ENCODE measurements around the gene NMNAT3.

Gene NMNAT3

DNA sequence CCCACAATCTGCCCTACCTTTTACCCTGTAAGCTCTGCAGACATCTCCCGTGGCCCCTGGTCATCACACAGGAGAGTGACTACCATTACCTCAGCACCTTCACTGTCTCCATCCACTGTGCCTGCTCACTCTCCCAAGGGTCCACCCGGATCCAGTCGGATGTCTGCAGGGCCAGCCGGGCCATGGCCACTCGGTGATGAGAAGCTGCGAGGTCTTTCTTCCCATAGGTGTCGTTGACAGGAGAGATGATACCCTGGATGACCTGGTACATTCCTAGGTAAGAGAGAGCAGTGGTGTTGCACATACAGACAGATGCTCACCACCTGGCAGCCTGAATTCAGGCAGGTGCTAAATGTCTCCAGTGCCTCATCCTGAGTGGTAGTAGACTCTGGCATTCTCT is 99.0 kb downstream of the NMNAT3 start:
- no peak for DNase-seq (ENCODE audit: low read depth)

DNA sequence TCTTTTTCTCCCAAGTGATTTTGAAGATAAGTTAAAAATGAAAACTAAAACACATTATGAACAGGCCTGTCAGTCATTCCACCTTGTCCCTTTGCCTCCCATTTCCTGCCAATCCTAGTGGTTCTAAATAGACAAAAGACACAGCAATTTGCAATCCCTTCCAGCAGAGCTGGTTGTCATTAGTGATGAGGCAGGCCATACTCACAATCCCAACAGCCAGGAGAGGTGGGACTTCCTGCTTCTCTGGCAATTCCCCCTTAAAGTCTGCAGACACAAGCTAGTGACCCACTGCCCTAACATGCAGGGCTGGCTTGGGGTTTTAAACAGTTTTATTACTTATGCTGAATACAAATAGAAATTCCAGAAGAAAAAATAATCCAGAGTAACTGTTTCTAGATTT is 99.9 kb downstream of the NMNAT3 start:
- DNase-seq (ENCODE audit: low read depth), result no peak

DNA sequence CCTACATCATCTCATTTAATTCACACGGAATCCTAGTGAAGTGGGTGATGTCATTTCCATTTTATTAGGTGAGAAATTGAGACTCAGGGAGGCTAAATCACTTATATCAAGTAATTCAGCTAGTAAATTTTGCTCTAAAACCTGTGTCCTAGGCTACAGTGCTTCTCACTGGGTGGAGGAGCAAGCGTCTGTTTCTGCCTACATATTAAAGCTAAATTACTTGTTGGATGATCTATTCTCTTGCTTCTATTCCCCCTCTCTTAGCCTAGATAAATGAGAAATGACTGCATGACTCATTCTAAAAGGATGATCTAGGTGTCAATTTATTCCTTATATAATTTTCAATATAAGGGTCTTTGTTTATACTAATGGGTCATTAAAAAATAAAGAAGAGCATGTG is 100.4 kb downstream of the NMNAT3 start:
- no peak for DNase-seq (ENCODE audit: low read depth)

DNA sequence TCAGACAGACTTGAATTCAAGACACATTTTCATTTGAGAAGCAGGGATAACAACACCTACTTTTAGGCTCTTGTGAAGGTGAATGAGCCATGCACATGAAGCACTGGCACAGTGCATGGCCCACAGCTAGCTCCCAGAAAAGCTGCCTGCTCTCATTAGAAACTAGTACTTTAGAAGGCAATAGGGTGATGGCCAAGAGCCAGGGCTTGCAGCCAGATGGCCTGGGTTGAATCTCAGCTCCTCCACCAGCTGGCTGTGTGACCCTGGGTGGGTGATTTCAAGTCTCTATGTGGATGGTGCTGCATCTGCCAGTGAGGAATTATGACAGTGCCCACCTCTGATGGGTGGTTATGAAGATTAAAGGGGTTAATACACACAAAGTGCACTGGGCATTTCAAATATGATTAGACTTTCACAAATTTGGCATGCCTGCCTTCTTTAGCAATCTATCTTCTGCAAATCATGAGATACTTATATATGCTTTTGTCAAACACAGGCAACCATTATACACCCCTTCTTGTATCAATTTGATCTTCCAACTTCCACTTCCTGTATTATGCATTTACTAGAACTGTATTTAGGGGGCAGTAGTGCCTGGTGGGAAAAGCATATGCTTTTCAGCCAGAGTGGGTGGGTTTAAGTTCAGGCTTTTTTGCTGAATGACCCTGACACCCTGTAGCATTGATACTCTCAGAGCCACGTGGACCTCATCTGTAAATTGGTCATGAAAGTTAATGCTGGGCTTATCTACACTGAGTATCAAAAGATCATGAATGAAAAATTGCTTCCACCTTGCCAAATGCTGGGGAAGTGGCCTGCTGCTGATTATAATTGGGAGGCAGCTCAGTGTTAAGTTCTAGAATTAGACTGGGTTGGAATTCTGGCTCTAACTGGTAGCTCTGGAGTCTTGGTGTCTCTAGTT is 103.5 kb downstream of the NMNAT3 start:
- no peak for DNase-seq (ENCODE audit: low read depth)

DNA sequence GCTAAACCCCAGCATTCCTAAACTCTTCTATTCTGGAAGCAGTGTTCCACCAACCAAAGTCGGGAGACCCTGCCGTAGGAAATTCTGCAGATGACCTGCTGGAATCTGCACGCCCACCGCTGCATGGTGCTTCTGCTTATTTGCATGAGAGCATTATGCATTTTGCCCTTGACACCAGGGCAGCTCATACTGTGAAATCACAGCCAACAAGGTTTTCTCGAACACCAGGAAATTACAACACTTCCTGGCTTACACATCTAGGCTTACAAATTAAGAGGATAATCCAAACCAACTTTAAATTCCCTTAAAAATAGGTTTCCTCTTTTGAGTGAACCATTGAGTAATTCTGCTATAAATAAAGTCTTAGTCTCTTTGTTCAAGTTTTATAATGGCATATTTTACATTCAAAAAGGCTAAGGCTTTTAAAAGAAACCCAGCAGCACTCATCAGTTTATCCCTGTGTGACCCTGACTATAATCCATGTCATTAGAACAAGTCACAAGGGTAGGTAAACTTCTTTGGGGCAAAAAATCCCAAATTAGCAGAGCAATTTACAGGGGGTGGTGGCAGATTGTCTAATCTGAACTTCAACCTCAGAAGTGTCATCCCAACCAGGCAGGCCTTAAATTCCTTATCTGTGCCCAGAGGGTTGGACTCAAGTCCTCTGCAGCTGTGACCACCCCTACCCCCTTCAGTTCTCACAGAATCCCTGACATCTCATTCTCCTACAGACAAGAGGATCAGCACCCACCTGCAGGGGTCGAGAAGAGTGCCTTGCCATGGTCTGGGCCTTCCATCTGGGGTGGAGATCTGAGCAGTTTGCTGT is 104.7 kb downstream of the NMNAT3 start:
- no peak for DNase-seq (ENCODE audit: low read depth)

DNA sequence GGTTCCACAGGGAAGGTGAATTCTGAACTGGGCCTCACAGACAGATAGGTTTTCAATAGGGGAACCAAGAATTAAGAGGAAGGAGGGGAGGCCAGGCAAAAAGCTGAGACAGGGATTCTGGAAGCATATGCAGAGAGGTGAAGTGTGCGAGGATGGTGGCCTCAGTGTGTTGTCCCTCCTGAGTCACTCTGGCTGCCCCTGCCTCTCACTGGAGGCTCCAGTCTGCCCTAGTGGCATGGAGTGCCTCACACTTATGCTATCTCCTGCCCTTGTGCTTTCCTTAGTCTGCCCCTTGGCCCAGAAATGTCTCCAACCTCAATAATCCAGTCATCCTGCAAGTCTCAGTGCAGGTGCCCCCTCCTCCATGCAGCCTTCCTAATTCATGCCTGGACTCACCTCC is 106.1 kb downstream of the NMNAT3 start:
- DNase-seq (ENCODE audit: low read depth), result no peak

DNA sequence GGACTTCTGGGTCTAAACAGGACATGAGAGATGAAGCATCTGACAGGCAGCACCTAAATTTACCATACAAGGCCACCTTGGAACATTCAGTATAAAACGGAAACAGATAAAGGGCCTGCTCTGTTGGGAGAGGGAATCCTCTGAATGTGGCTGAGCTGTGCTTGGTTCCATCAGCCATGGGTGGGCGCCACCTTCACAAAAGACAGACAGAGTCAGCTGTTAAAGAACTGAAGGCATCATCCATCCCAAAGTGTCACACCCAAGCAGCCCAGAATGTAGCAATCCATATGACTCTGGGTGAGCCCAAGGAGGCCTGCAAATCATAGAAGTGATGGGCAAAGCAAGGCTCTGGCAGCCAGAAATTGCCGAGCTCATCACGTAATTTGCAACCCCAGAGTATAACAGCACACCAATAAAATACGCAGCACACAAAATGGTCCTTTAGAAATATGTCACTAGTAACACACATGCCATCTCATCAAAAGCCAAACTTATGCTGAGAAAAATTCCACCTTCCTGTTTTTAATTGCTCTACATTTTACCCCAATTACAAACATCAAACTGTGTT is 113.4 kb downstream of the NMNAT3 start:
- no peak for DNase-seq (ENCODE audit: low read depth)

DNA sequence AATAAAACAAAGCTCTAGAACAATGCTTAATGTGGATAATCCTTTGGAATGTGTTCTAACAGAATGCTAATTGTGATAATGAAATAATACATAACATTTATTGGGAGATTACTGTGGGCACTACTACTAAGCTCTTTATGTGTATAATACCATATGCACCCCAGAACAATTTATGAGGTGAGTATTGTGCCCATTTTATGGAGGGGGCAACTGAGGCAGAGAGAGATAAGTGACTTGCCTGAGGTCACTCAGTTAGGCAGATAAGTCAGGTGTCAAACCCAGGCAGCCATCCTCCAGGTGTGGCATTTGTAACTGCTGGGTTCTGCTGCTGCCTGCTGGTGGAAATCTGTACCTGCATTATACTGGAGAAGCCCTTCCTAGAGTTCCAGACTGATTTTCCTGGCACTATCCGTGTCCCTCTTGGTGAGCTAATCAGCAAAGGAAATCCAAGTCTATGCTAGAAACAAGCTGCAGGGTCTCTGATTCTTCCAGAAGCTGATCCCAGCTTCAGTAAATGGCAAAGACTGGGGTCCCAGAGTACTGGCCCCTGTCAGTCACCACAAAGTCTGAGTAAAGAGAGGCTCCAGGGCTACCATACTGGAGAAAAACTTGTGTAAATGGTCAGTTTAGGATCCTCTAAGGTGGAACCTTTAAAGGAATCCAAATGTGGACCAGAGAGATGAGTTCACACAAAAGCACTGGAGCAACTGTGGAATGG is 115.7 kb downstream of the NMNAT3 start:
- DNase-seq (ENCODE audit: low read depth), result no peak

DNA sequence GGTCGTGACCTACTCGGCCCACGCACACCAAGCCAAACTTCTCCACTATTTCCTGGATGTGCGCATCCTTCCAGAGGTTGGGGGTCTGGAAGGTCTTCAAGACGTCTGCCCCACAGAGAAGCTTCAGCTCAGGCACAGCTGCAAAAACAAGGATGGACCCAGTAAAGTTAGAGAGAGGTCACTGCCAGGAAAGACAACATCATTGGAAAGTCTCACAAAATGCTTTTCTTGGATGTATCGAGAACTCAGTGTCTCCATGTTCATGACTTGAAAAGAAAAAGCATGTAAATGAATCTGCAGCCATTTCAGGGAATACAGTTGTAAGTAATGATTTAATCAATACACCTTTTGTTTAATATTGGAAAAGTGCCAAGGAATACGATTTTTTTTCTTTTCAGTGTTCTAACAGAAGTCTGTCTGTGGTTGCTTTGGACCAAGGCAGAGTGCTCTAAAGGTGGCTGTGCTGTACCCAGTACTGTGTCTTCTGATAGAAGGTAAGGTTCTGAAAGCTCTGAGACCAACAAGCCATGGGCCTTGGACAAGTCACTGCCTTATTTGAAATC is 116.4 kb downstream of the NMNAT3 start:
- no peak for DNase-seq (ENCODE audit: low read depth)

DNA sequence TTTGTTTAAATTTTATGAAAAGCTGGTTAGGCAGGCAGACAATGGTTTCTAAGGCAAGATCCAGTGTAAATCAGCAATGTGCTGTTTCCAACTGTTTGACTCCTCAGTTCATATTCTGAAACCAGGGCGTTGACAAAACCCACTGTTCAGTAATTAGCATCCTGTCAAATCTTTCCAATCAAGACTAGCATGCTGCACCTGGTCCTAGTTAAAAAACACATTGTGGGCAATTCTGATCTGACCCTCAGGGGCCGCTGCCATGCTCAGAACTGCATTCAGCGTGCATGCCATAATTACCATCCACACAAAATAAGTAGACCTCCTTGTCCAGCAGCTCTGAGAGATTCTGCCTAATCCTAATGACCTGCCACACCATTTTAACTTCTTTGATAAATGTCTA is 117.4 kb downstream of the NMNAT3 start:
- no peak for DNase-seq (ENCODE audit: low read depth)

DNA sequence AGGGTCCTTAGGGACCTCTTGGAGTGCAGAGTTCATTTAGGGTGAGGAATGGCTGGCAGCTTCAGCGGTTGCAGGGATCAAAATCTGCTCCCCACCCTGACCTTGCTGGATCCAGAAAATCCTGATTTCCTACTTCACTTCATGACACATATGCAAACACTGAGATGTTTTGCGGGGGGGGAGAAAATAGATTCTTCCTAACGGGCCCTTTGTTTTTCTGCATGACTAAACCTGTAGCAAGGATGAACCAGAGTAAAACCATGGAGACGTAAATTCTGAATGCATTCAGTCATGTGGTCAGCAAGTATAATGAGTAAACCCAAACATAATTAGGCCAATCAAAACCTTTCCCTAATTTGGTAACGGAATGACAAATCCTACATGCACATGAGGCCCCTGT is 118.2 kb downstream of the NMNAT3 start:
- DNase-seq (ENCODE audit: low read depth), result no peak

DNA sequence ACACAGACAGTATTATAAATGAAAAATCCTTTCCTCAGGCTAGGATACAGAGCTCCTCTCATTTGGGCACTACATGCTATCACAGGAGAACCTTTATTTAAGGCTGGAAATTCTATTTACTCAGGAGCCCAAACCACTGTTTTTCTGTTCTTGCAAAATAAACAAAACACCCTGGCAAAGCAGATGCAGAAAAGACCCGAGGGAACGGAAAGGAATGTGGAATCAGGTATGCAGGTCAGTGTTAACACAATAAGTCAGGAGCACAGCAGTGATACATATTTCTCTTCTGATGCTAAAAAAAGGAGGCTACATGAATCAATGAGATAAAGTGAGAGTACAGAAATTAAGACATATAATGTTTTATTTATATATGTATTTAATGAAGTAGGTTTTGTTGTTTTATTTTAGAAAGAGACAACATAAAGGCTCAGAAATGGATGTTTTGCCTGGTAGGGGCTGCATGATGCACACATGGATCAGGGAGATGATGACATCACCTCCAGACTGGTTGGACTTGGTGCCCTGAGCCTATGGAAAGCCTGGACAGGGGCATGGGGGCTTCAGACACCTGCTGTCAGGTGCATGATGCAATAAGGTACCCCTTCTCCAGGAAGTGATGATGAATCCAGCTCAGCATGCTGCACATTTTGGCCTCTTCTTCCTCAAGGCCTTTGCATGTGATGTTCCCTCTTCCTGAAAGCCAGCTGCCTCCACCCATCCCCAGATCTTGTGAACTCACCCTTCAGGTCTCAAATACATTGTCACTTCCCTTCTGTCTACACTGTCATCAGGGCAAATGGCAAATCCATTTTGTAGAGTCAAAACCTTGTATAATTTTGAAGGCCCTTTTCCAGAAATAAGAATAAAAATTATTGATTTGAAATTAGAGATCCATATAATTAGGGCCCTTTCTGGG is 119.2 kb downstream of the NMNAT3 start:
- no peak for DNase-seq (ENCODE audit: low read depth)

DNA sequence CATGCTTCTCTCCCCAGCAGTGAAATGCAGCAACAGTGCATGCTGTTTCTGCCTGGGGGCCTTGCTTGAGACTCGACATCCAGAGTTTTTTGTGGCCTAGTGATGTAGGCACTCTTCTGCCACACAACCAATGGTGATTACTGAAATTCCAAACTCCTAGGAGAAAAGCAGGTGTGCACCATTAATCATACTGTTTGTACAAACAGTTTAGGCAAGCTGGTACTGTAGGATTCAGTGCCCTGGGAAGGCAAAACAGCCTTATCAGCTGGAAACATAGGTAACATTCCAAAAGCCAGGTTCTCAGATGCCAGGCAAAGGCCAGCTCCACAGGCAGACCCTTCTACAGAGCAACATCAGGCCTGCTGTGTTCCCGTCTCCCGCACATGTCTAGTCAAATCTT is 120.7 kb downstream of the NMNAT3 start:
- DNase-seq (ENCODE audit: low read depth), result no peak

DNA sequence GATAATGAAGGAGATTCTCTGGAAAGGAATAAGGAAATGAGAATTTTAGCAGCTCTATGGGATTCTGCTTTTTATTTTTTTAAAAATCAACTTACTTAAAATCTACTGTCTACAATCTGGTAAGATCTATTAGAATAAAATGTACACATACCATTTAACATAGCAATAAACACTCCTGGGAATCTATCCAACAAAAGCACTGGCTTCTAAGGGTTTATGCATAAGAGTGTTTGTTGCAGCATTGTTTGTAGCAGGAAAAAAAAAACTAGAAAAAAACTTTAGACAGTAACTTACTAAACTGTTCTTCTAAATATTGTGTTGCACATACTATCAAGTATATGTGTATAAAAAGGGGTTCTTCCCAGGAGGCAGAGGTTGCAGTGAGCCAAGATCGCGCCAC is 122.5 kb downstream of the NMNAT3 start:
- DNase-seq (ENCODE audit: low read depth), result no peak

DNA sequence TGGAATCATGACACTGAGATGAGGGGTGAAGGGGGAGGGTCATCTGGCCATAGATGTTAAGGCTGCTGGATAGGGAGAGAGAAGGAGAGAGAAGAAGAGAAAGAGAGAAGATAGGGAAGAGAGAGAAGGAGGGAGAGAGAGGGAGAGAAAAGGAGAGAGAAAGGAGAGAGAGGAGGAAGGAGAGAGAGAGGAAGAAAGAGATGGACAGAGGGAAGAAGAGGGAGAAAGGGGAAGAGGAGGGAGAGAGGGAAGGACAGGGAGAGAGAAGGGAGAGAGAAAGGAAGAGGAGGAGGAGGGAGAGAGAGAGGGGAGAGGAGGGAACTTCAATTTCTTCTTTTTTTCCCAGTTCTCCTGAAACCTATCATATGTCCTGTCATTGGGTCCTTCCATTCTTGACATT is 123.1 kb downstream of the NMNAT3 start:
- DNase-seq (ENCODE audit: low read depth), result no peak

DNA sequence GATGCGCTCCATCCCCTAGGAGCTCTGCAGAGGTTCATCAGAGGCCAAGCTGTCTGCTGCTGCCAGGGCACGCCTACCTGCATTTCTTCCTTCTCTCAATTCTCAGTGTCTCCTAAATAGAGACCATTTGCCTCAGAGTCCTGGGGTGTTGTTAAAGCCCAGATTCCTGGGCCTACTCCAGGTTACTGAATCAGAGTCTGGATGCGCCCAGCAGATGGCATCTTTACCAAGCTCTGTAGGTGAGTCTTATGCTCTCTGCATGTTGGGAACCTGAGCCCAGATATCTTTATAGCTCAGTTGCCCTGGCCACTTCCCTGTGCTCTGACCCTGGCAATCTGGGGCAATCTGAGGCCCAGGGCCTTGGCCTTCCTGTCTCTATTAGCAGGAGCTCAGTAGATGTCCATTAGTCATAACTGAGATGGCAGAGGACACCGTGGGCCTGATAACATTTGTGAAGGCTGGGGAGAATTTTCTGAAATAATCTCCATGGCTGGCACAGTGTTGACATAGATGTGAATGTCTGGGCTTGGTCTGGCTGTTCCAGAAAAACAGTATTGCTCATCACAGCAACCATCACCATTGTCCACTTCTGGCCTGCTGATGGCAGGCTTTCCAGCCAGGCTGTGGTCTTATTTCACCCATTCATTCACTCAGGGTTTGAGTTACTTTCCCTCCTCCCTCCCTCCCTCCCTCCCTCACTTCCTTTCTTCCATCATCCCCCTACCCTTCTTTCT is 125.0 kb downstream of the NMNAT3 start:
- no peak for DNase-seq (ENCODE audit: low read depth)

DNA sequence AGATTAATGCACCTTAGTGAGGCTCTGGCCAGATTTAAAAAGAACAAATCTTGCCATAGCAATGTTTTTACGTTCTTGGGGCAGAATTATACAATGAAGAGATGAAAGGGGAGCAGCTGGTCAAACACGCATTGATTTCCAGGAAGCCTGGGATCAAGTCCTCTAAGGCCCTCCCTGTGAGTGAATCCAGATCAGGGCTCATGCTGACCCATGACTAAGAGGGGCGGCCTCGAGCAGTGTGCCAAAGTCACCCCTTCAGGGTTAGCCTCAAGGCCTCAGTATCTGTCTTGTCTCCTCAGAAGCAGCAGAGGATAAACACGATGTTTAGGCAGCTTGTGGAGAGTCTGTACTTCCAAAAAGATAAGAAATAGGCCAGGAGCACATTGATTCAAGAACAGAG is 129.0 kb downstream of the NMNAT3 start:
- DNase-seq (ENCODE audit: low read depth), result no peak

DNA sequence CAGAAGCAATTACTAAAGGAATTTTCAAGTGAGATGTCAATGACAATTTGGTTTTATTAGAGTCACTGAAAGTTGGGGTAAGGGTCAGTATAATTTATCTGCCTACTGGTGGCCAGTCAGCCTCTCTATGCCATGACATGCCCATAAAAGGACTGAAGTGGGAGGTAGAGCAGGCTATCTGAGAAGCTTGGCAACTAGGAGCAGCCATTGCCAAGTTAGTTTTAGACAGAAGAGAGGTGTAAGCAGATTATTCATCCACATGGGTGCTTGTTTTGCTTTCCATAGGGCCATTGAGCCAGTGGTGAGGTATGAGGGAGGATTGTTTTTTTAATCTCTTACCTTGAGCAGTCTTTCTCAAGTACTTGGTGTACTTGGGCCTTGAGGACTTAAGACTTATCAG is 130.1 kb downstream of the NMNAT3 start:
- DNase-seq (ENCODE audit: low read depth), result no peak

DNA sequence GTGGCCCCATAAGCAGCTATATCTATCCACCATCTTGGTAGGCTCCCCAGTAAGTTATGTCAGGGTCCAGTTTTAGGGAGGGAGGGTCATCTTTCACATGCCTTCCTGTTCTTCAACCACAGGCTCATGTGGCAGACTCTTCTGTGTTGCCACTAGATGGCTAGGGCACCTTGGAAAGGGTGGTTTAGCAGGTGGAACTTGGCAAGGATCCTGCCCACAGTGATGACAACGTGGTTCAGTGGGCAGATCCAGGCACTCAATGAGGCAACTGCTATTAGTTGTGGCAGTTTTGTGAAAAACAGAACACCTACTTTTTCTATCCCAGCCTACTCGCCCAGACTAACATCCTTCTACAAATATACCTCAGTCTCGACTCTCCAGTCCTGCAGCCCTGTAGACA is 131.0 kb downstream of the NMNAT3 start:
- no peak for DNase-seq (ENCODE audit: low read depth)
